Measurements from ENCODE around the gene TERT. TPM values are rescaled to one million over a fixed set of nuclear protein-coding genes. Genes with fewer than 3 reads are reported as not detected.

Gene TERT
- total and polyA plus RNA-seq, 2 of the 4 experiments (the other 2 are of a cell fraction): not detected

GRCh38 chr5:1292846-1293415 lies 1.9 kb downstream of the TERT start:
- ChIA-PET CTCF (no interaction called here), POLR2A (ENCODE audit: unreplicated experiment) (no interaction called here)
- Histone ChIP-seq H3K9me1 (ENCODE audit: insufficient read depth, low read length) (no peaks in the 10 kb centered on the region), H3K4me3 (ENCODE audit: insufficient read depth, low read depth, low read length) (no peak overlapping the region), H2AK9ac (replicated peaks; ENCODE audit: low read depth, low read length, poor library complexity) (no peak overlapping the region), H3K14ac (replicated peaks; ENCODE audit: low read depth, low read length) (no peak overlapping the region), H4K91ac (ENCODE audit: insufficient read depth, low read depth, low read length) (no peak overlapping the region), H4K8ac (ENCODE audit: low read depth in 2 of 2, low read length in 2 of 2) (no peak overlapping the region), H3K23ac (ENCODE audit: low read depth, low read length) (no peak overlapping the region), H2BK15ac (ENCODE audit: low read depth, low read length) (no peak overlapping the region), H3K27me3 (ENCODE audit: control insufficient read depth, insufficient read depth, low read length) (peaks cover 18% of the 10 kb centered on the region), H2BK120ac (ENCODE audit: low read depth, low read length) (no peak overlapping the region), H3K4ac (ENCODE audit: low read depth, low read length) (no peak overlapping the region), H4K20me1 (ENCODE audit: insufficient read depth, low read length) (no peaks in the 10 kb centered on the region), H3K56ac (ENCODE audit: extremely low read depth, insufficient read depth, low read length) (no peak overlapping the region), H2AFZ (replicated peaks; ENCODE audit: low read length, poor library complexity) (no peak overlapping the region), H2AK5ac (ENCODE audit: low read depth, low read length) (no peak overlapping the region), H3K36me3 (ENCODE audit: control insufficient read depth, insufficient read depth, low read length) (no peaks in the 10 kb centered on the region), H3K18ac (ENCODE audit: low read depth, low read length) (no peak overlapping the region), H2BK5ac (ENCODE audit: low read depth, low read length, poor library complexity, severe bottlenecking) (no peak overlapping the region), H2BK20ac (ENCODE audit: low read depth, low read length) (no peak overlapping the region), H3K9ac (ENCODE audit: low read depth, low read length) (no peak overlapping the region), H3K9me3 (ENCODE audit: control insufficient read depth, insufficient read depth, low read length) (peaks cover 3% of the 10 kb centered on the region; the same call in 1 of the 2 replicates), H3K27ac (ENCODE audit: insufficient read depth, low read length) (no peak overlapping the region), H4K5ac (ENCODE audit: low read depth, low read length) (no peak overlapping the region), H3K4me2 (ENCODE audit: low read depth, low read length) (no peak overlapping the region), H3K79me1 (ENCODE audit: low read depth in 1 of 2, low read length in 2 of 2) (no peaks in the 10 kb centered on the region), H3K4me1 (ENCODE audit: control insufficient read depth, insufficient read depth, low read length) (no peaks in the 10 kb centered on the region)
- DNase-seq: no peak
- dilution Hi-C loops (cut with HindIII; ENCODE audit: low sequenced_read_pairs, unreplicated experiment): no loop called here
- 74% methylated on average over 13 of the region's 30 CpGs; no CpG with 5 or more reads in 1 of the 2 experiments for WGBS, 2 experiments (ENCODE audit: extremely low coverage in 2 of 2, insufficient read length in 1 of 2)
- in situ Hi-C loops (cut with MboI; ENCODE audit: low sequenced_read_pairs): no loop called here
- no TSS peak for BruUV-seq (replicated peaks)
- ATAC-seq (ENCODE audit: low read depth): no peak
- intact Hi-C loops (cut with micrococcal nuclease): no loop called here
- TF ChIP-seq, protein P1, sequence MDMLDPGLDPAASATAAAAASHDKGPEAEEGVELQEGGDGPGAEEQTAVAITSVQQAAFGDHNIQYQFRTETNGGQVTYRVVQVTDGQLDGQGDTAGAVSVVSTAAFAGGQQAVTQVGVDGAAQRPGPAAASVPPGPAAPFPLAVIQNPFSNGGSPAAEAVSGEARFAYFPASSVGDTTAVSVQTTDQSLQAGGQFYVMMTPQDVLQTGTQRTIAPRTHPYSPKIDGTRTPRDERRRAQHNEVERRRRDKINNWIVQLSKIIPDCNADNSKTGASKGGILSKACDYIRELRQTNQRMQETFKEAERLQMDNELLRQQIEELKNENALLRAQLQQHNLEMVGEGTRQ (IDR thresholded peaks at IDR 0.05; ENCODE audit: low read depth, low read length): no peak
- TF ChIP-seq RAD21 (IDR thresholded peaks at IDR 0.05; ENCODE audit: low read length) (no peak), SMC3 (IDR thresholded peaks at IDR 0.05; ENCODE audit: low read depth, low read length) (no peak), CTCF (conservative IDR thresholded peaks at IDR 0.05; ENCODE audit: low read depth, low read length) (no peak), CHD1 (IDR thresholded peaks at IDR 0.05; ENCODE audit: low read depth, low read length) (no peak), FOS (IDR thresholded peaks at IDR 0.05; ENCODE audit: low read depth, low read length) (no peak)
